ENCODE results near the gene GGCX.
"Not testable (repeated sequence)": the region's sequence is repeated elsewhere in the genome, so short reads cannot be mapped to it uniquely, and the experiment has no call there.

Gene GGCX

GRCh38 chr2:85560812-85561279 is 447 bp downstream of the GGCX start:
- no peak for DNase-seq (ENCODE audit: low read depth)
- peak overlapping the region; percentile 92 for H3K4me3 ChIP-seq (replicated peaks; ENCODE audit: low read depth, low read length)
- TF ChIP-seq CTCF (IDR thresholded peaks at IDR 0.05; ENCODE audit: low read length, missing control alignments) = no peak

GRCh38 chr2:85560403-85560726 is 928 bp downstream of the GGCX start:
- peak overlapping the region; percentile 92 for H3K4me3 ChIP-seq (replicated peaks; ENCODE audit: low read depth, low read length)
- not testable (repeated sequence) for DNase-seq (ENCODE audit: low read depth)

- TF ChIP-seq CTCF (IDR thresholded peaks at IDR 0.05; ENCODE audit: low read length, missing control alignments) = no peak
- no peak overlapping the region for H3K4me3 ChIP-seq (replicated peaks; ENCODE audit: low read depth, low read length)
- DNase-seq (ENCODE audit: low read depth) = no peak
Measured at GRCh38 chr2:85558160-85558559, 3.1 kb downstream of the GGCX start.

- DNase-seq (ENCODE audit: low read depth) = no peak
- no peak overlapping the region for H3K4me3 ChIP-seq (replicated peaks; ENCODE audit: low read depth, low read length)
- no peak for TF ChIP-seq CTCF (IDR thresholded peaks at IDR 0.05; ENCODE audit: low read length, missing control alignments)
Measured at GRCh38 chr2:85557130-85557529, 4.2 kb downstream of the GGCX start.

GRCh38 chr2:85554980-85555612 is 6.2 kb downstream of the GGCX start:
- TF ChIP-seq CTCF (IDR thresholded peaks at IDR 0.05; ENCODE audit: low read length, missing control alignments) = no peak
- DNase-seq (ENCODE audit: low read depth) = no peak

GRCh38 chr2:85553184-85553583 is 8.1 kb downstream of the GGCX start:
- DNase-seq (ENCODE audit: low read depth) = no peak
- TF ChIP-seq CTCF (IDR thresholded peaks at IDR 0.05; ENCODE audit: low read length, missing control alignments) = no peak
- H3K4me3 ChIP-seq (replicated peaks; ENCODE audit: low read depth, low read length) = no peak overlapping the region

More at GRCh38 chr2:85554980-85555612, 6.2 kb downstream of the GGCX start:
- no peak overlapping the region for H3K4me3 ChIP-seq (replicated peaks; ENCODE audit: low read depth, low read length)

GRCh38 chr2:85551698-85552678 is 9.3 kb downstream of the GGCX start:
- TF ChIP-seq CTCF (IDR thresholded peaks at IDR 0.05; ENCODE audit: low read length, missing control alignments) = peak; percentile 96
- no peak overlapping the region for H3K4me3 ChIP-seq (replicated peaks; ENCODE audit: low read depth, low read length)

More at GRCh38 chr2:85551698-85552678, 9.3 kb downstream of the GGCX start:
- DNase-seq (ENCODE audit: low read depth) = peak; percentile 85

All from fibroblast of pulmonary artery (primary cell).